Embryonic facial prominence (tissue), 1 donor: Measurements from ENCODE around the gene ARL15.

ENCODE experiments used
- DNase-seq: peaks from one replicate; pipeline ENCODE4 v3.0.0-alpha.2; 2016; ENCODE audit errors: extremely low spot score

The ARL15 gene

GRCh38 chr5:54315736-54316528, 5.6 kb upstream of the ARL15 start:
- no peak for DNase-seq

GRCh38 chr5:54313311-54314270, 3.2 kb upstream of the ARL15 start:
- no peak for DNase-seq

- DNase-seq = no peak
Measured at GRCh38 chr5:54312499-54312898, 2.1 kb upstream of the ARL15 start.

- DNase-seq = no peak
Measured at GRCh38 chr5:54311176-54311677, 854 bp upstream of the ARL15 start.

- DNase-seq = peak; percentile 18
Measured at GRCh38 chr5:54309691-54310432, 511 bp downstream of the ARL15 start.

GRCh38 chr5:54309276-54309675, 1.1 kb downstream of the ARL15 start:
- DNase-seq = no peak

- DNase-seq = no peak
Measured at GRCh38 chr5:54307583-54307982, 2.8 kb downstream of the ARL15 start.

GRCh38 chr5:54306893-54307292, 3.5 kb downstream of the ARL15 start:
- no peak for DNase-seq

- no peak for DNase-seq
Measured at GRCh38 chr5:54305737-54306136, 4.6 kb downstream of the ARL15 start.

- no peak for DNase-seq
Measured at GRCh38 chr5:54304040-54304439, 6.3 kb downstream of the ARL15 start.

GRCh38 chr5:54302267-54302687, 8.1 kb downstream of the ARL15 start:
- no peak for DNase-seq

GRCh38 chr5:54301849-54302248, 8.5 kb downstream of the ARL15 start:
- DNase-seq = no peak

GRCh38 chr5:54301220-54301619, 9.2 kb downstream of the ARL15 start:
- DNase-seq = no peak

GRCh38 chr5:54298947-54299346, 11.4 kb downstream of the ARL15 start:
- DNase-seq = no peak

- DNase-seq = no peak
Measured at GRCh38 chr5:54296386-54296785, 14.0 kb downstream of the ARL15 start.

GRCh38 chr5:54295651-54296276, 14.6 kb downstream of the ARL15 start:
- no peak for DNase-seq

GRCh38 chr5:54294097-54294667, 16.2 kb downstream of the ARL15 start:
- DNase-seq = no peak

- no peak for DNase-seq
Measured at GRCh38 chr5:54292866-54293265, 17.5 kb downstream of the ARL15 start.

- no peak for DNase-seq
Measured at GRCh38 chr5:54291498-54291897, 18.9 kb downstream of the ARL15 start.

- no peak for DNase-seq
Measured at GRCh38 chr5:54289769-54290168, 20.6 kb downstream of the ARL15 start.
